Mucosa of gallbladder (tissue), 1 donor: ENCODE measurements around the gene APIP. TPM values are rescaled to one million over a fixed set of nuclear protein-coding genes. Genes with fewer than 3 reads are reported as not detected.

Source experiments
- DNase-seq: peaks from one replicate; pipeline ENCODE4 v3.0.0-alpha.2; 2020; ENCODE audit warnings: low spot score
- total RNA-seq: library from RNA; stranded (reverse); gene quantifications from one replicate; pipeline ENCODE4 v1.2.1, GENCODE V29; 2021
- donor health status: DM: no; HTN: no; CAD: no.

APIP gene
- total RNA-seq = 48.8 TPM

- DNase-seq = peak; percentile 100
Observed at GRCh38 chr11:34916015-34916842, at the start of gene APIP, which contains the start of gene PDHX. Gene APIP (minus strand): TSS chr11:34916379. CDS start chr11:34916284, 95 bp downstream. Gene PDHX (plus strand): TSS chr11:34916618. CDS start chr11:34916656, 38 bp downstream.

DNA sequence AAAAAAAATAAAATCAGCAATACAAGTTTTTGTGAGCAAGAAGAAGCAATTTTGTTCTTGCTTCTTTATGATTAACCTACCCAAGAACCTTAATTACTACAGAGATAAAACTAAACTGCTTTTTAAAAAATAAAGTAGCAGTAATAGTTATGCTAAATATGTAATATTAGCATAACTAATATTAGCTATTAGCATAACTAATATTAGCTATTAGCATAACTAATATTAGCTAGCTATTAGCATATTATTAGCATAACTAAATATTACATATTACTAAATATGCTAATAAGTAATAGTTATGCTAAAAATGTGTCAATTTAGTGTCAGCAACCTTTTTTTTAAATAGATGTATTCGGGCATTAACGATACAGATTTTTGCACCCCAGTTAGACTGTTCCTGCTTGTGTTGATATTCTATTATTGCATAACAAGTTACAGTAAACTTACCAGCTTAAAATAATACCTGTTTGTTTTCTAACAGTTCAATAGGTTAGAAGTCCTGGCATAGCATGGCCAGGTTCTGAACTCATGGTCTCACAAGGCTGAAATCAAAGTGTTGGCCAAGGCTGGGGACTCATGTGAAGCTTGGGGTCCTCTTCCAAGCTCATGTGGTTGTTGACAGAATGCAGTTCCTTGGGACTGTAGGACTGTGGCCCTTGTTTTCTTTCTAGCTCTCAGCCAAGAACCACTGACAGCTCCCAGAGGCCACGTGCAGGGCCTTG is 48.6 kb upstream of the APIP start:
- DNase-seq = no peak

GRCh38 chr11:34963351-34963750 is 47.2 kb upstream of the APIP start:
- DNase-seq = no peak

DNA sequence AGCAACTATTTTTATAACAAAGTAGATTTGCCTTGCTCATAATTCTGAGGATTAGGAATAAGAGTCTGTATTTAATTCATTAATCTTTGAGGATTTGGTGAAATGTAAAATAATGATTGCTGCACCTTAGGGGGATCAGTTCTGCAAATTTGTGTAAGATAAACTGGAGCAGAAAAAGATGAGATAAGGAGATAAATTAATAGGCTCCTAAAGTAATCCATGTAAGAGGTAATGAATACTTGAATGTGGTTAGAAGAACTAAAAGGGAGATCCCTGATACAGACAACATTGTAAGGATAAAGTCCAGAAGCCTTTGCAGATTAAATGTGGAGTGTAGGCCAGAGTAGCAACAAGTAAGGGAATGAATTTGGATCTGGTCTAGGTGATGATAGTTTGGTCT is 45.9 kb upstream of the APIP start:
- no peak for DNase-seq

GRCh38 chr11:34960277-34960676 is 44.1 kb upstream of the APIP start:
- DNase-seq = no peak

GRCh38 chr11:34959770-34960169 is 43.6 kb upstream of the APIP start:
- DNase-seq = no peak

DNA sequence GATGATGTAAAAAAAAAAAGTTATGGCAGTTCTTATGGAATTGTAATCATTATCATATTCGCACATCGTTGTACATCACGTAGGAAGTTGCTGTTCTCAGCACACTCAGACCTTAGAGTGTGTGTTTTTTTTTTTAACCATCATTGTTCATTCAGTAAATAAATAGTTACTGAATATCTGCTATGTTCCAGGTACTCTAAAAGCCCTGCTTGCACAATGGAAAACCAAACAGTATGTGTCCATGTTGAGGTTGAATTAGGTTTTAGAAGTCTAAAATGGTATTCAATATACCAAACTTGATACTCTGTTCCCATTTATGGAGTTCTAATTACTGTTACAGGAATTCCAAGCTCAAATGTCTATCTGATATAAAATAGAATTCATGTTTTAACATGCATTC is 41.4 kb upstream of the APIP start:
- DNase-seq = no peak

- no peak for DNase-seq
Observed at GRCh38 chr11:34957206-34957605, 41.0 kb upstream of the APIP start.

DNA sequence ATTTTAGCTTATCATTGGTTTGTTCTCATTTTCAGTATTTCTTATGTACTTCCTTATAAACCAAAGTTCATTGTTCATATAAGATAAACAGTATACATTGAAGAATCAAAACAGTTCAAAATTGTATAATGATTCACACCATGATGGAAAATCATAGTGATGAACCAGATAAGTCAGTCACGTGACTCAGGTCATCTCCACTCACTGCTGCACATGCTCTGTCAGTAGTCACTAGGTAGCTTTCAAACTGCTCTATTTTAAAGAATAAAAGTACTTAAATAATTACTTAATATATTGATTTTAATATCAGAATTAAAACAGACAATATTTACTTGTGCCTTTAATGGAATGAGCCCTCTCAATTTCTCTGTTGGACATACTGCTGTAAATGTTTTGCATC is 37.8 kb upstream of the APIP start:
- DNase-seq = no peak

GRCh38 chr11:34948696-34949095 is 32.5 kb upstream of the APIP start:
- DNase-seq = no peak

DNA sequence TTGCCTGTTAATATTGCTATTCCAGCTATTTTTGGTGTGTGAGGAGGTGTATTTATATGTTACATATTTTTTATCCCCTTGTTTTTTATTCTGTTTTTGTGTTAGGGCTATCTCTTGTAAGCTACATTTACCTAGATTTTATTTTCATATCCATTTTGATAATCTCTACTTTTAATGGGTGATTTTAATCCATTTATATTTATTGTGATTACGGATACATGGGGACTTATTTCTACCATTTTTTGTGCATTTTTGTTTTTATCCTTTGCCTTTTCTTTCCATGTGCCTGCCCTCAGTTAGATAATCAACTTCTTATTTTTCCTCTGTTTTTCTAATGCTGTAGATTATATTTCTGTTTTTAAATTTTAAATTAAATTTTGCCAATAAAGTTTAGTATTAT is 28.5 kb upstream of the APIP start:
- DNase-seq = no peak

DNA sequence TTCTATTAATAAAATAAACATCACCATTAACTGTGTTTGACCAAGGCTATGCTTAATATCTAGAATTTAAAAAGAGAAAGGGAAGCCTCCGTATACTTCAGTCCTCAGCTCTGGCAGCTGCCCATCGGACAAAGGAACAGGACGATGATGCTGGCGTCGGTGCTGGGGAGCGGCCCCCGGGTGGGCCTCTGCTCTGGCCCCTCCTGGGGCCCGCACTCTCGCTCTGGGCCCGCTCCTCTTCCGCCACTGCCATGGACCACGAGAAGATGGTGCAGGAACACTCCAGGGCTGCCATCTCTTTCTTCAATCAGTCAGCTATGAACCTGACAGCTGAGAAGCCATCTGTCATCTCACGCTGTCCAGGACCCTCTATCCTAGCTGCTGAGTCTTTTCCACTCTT is 25.5 kb upstream of the APIP start:
- no peak for DNase-seq

DNA sequence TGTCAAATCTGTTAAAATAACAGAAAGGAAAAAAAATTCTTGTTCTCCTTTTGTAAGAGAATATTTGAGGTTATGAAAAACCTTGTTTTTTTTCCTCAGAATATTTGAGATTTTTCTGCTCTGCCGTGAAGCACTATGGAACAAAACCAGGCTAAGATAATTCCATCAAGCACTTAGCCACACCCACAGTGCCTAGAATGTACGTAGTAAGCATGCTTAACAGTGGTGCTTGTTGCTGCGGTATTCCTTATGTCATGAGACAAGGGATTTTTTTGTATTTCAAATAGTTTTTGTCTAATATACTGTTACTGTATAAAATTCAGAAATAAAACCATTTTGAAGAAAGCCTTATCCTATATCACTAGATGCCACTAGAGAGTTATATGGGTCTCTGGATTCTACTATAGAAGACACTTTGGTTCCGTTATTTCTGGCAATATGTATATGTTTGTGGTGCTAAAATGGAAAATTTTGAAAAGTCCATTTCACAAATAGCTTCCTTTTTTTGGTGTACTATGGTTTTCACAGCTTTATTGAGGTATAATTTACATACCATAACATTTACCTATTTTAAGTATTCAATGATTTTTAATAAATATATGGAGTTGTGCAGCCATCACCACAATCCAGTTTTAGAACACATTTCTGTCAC is 24.0 kb upstream of the APIP start:
- DNase-seq = no peak

GRCh38 chr11:34938611-34939010 is 22.4 kb upstream of the APIP start:
- no peak for DNase-seq

DNA sequence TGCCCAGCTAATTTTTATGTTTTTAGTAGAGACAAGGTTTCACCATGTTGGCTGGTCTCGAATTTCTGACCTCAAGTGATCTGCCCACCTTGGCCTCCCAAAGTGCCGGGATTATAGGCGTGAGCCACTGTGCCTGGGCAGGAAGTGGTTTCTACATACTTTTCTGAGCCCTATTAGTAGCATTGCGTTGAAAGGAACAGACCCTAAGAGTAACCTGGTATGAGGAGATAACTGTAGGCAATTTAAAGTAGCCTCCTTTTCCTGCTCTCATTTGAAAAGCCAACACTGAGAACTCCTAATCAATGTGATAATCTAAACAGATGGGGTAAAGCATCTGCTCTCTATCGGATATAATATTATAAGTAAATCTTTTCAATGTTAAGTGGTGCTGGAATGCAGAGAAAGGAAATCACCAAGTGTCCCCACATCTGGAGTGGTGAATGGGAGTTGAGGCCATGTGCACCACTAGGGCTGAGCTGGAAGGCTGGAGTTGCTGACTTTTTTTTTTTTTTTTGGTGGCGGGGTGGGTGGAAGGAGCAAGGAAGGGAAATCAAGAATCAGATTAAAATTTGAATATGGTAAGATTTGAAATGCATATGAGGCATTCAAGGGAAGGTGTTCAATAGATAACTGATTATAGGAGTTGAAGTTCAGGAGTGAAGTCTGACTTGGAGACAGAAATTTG is 20.9 kb upstream of the APIP start:
- no peak for DNase-seq

GRCh38 chr11:34929794-34930763 is 13.9 kb upstream of the APIP start:
- DNase-seq = peak; percentile 64

DNA sequence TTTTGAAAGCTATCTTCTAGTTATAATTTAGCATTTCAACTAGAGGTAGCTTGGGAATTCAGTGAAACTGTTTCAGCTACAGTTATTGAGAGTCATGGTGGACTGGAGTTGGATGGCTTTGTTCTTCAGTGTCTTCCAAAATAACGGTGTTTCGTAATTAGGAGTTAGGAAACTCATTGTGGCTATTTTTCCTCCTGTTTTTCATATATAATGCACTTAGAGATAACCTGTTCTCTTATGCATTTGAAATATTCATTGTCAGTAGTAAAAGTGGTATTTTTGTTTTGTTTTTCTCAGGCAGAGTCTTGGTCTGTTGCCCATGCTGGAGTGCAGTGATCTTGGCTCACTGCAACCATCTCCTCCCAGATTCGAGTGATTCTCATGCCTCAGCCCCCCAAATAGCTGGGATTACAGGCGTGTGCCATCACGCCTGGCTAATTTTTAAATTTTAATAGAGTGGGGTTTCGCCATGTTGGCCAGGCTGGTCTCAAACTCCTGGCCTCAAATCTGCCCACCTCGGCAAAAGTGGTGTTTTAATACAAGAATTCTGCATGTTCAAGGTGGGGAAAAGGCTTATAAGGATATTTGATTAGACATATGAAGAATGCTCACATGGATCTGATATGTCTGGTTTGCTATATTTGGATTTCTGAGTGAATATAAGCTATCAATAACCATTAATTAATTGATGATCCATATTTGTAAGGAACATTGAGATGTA is 12.9 kb upstream of the APIP start:
- no peak for DNase-seq

- no peak for DNase-seq
Observed at GRCh38 chr11:34928268-34928959, 12.2 kb upstream of the APIP start.

GRCh38 chr11:34926831-34927132 is 10.6 kb upstream of the APIP start:
- no peak for DNase-seq
